LoVo (cell line): ENCODE results near the gene SAG.
A peak's percentile ranks its signal among the peaks of the same experiment; 100 is the strongest.
"Not testable (repeated sequence)": the region's sequence is repeated elsewhere in the genome, so short reads cannot be mapped to it uniquely, and the experiment has no call there.

Experiments used
- DNase-seq: peaks from one replicate; pipeline ENCODE4 v3.0.0-alpha.2; 2016; ENCODE audit warnings: low spot score

Gene SAG

GRCh38 chr2:233331536-233331935 lies 23.9 kb downstream of the SAG start:
- no peak for DNase-seq

- DNase-seq: no peak
Measured at GRCh38 chr2:233332125-233332524, 24.5 kb downstream of the SAG start.

- no peak for DNase-seq
Measured at GRCh38 chr2:233334915-233335314, 27.3 kb downstream of the SAG start.

GRCh38 chr2:233336091-233336490 lies 28.5 kb downstream of the SAG start:
- DNase-seq: not testable (repeated sequence)

DNA sequence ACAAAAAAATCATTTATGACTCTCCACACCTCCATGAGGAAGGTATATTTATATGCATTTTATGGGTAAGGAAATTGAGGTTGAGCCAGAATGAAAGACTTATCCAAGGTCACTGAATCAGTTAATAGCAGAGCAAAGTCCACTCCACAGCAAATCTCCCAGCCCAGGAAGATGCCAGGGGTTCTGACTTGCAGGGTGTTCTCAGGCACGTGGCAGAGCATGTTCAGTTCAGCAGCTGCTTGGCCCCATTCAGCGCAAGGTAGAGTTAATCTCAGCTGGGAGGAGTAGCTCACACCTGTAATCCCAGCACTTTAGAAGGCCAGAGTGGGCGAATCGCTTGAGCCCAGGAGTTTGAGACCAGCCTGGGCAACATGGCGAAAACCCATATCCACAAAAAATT lies 28.9 kb downstream of the SAG start:
- DNase-seq: peak; percentile 85

- DNase-seq: no peak
Measured at GRCh38 chr2:233338046-233338445, 30.4 kb downstream of the SAG start.

GRCh38 chr2:233338812-233339368 lies 31.3 kb downstream of the SAG start:
- no peak for DNase-seq

- DNase-seq: no peak
Measured at GRCh38 chr2:233339427-233339826, 31.8 kb downstream of the SAG start.

DNA sequence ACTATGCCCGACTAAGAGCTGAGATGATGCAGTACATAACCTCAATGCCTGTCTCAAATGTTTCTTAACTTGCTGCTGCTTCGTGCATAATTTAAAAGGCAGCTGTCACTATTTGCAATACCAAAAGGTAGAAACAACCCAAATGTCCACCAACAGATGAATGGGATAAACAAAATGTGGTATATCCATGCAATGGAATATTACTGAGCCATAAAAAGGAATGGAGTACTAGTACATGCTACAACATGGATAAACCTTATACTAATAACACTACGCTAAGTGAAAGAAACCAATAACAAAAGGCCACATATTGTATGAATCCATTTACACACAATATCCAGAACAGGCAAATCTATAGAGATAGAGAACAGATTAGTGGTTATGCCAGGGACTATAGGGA lies 33.7 kb downstream of the SAG start:
- DNase-seq: no peak

- no peak for DNase-seq
Measured at GRCh38 chr2:233342301-233342700, 34.7 kb downstream of the SAG start.

DNA sequence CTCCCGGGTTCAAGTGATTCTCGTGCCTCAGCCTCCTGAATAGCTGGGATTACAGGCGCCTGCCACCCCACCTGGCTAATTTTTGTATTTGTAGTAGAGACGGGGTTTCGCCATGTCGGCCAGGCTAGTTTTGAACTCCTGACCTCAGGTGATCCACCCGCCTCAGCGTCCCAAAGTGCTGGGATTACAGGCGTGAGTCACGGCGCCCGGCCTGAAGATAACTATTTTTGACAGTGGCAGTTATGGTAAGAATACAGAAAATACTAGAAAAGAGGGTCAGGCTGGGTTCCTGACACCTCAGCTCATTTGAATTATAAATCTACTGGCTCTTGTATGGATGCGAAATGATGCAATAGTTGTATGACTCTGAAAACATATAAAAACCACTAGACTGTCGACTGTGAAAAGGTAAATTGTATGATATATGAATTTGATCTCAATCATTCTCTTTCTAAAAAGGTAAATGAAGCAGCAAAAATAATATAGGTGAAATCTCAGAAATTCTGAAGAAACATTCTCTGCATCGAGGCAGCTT lies 35.6 kb downstream of the SAG start:
- no peak for DNase-seq

- no peak for DNase-seq
Measured at GRCh38 chr2:233346376-233346775, 38.8 kb downstream of the SAG start.

GRCh38 chr2:233346930-233347329 lies 39.3 kb downstream of the SAG start:
- no peak for DNase-seq

GRCh38 chr2:233349005-233349998 lies 41.7 kb downstream of the SAG start:
- peak; percentile 33 for DNase-seq

- peak; percentile 95 for DNase-seq
Measured at GRCh38 chr2:233350708-233351107, 43.1 kb downstream of the SAG start.

DNA sequence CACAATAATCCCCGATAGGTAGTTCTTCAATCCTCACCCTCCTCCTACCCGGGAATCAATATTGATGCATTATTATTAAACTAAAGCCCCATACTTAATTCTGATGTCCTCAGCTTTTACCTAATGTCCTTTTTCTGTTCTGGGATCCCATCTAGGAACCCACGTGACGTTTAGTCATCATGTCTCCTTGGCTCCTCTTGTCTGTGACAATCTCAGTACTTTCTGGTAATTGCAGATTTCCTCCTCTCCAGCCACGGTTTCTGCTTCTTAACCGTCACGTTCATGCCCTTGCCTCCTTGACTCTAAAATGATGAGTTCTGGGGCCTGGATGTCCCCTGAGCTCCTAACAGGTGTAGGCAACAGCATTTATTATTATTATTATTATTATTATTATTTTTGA lies 43.8 kb downstream of the SAG start:
- no peak for DNase-seq

DNA sequence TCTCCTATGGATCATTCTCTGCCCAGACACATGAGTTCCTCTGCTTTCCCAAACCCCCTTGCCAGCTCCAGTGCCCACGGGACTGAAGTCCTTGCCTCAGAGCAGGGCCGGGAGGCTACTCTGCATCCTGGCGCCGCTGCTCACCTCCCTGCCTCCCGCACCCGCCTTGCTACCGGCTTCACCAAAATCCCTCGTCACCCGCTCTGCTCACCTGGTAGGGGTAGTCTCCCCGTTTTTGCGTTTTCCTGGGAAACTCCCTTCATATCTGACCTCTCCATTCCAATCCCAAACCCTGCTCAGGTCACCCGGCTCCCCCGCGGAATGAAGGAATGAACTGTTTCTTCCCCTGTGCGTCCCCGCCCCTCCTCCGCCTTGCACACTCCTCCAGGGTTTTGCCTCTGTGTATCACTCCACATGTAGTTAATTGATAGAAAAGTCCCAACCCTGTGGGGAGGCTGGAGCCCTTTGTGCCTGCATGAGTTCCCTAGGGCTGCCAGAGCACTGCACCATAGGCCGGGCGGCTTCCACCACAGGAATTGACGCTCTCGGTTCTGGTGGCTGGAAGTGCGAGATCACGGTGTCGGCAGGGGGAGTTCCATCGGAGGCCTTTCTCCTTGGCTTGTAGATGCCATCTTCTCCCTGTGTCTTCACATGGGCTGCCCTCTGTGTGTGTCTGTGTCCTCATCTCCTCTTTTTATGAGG lies 44.7 kb downstream of the SAG start:
- DNase-seq: no peak

DNA sequence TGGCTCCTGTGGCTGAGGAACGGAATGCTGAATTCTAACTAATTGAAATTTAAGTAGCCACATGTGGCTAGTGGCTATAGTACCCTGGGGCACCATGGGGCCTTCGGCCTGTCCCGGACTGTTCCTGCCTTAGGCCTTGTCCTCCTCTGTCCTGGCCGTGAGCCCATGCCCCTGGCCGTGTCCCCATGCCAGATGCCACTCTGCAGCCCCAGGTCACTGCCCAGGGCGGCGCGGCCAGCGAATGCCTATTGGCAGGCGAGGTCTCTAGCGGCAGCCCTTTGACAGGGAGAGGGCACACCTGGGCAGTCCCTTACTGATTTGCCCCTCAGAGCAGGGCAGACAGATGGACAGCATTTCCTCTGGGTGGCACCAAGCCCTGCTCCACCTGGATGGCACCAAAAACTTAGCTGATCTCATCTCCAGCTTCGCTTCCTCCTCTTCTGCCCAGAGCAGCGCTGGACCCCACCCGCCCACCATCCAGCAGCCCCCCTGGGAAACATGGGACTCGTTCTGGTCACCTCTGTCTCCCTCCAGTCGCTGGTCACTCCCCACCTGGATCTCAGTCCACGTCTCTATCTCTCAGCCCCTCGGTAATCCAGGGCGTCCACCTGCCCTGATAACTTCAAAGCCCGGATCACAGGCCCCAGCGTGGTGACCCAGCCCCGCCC lies 45.6 kb downstream of the SAG start:
- DNase-seq: no peak

GRCh38 chr2:233353769-233354499 lies 46.3 kb downstream of the SAG start, which contains the start of gene DGKD:
DGKD (plus strand) TSS chr2:233354494; CDS start chr2:233354519, 25 bp downstream.
- DNase-seq: peak; percentile 67

DNA sequence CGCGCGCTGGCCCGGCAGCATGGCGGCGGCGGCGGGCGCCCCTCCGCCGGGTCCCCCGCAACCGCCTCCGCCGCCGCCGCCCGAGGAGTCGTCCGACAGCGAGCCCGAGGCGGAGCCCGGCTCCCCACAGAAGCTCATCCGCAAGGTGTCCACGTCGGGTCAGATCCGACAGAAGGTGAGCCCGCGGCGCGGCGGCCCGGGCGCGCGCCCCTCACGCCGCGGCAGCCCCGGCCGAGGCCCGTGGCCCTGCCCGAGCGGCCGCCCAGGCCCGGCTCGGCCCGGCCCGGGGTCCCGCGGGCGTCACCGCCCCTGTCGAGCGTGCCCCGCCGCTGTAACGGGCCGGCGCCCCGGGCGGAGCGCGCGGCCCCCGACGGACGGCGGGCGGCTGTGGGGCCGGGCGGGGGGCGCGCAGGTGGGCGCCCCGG lies 46.9 kb downstream of the SAG start:
- DNase-seq: no peak

- DNase-seq: no peak
Measured at GRCh38 chr2:233354971-233355574, 47.5 kb downstream of the SAG start.
